CD4-positive, alpha-beta T cell treated with Interleukin-10 for 1 hour (primary cell): ENCODE results near the gene ARHGAP18.
"Not testable (repeated sequence)": the region's sequence is repeated elsewhere in the genome, so short reads cannot be mapped to it uniquely, and the experiment has no call there.

Experiments used
- DNase-seq: peaks from one replicate; pipeline ENCODE4 v3.0.0-alpha.2; 2020

Gene ARHGAP18

GRCh38 chr6:129607581-129608186 lies 102.3 kb downstream of the ARHGAP18 start:
- DNase-seq, result no peak

- DNase-seq, result no peak
These were observed 103.3 kb downstream of the ARHGAP18 start for GRCh38 chr6:129606664-129607063.

DNA sequence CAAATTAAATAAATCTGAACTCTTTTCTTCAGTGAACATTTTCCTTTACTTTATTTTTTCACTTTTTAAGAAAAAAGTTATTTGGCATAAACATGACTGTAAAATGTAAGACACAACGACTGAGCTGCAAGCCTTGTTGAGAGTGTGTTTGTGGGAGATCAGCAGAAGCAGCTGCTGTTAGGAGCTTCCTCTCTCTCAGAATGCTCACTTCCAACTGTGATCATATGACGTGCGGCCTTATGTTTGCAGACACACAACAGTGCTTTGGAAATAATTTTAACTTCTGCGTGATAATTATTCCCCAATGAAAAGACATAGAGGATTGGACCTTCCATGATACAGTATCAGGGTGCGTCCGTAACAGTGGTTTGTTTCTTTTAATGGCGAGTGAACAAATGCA lies 104.0 kb downstream of the ARHGAP18 start:
- no peak for DNase-seq

GRCh38 chr6:129605095-129605494 lies 104.9 kb downstream of the ARHGAP18 start:
- DNase-seq, result no peak

- no peak for DNase-seq
These were observed 105.7 kb downstream of the ARHGAP18 start for GRCh38 chr6:129604321-129604720.

GRCh38 chr6:129603741-129604140 lies 106.2 kb downstream of the ARHGAP18 start:
- no peak for DNase-seq

DNA sequence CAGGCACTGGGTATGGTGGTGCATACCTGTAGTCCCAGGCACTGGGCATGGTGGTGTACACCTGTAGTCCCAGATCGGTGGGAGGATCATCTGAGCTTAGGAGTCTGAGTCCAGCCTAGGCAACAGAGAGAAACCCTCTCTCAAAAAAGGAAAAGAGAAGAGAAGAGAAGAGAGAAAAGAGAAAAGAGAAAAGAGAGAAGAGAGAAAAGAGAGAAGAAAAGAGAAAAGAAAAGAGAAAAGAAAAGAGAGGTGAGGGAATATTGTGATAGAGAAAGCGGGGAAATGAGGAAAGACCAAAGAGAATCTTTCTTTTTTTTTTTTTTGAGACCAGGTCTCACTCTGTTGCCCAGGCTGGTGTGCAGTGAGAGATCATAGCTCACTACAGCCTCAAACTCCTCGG lies 108.7 kb downstream of the ARHGAP18 start:
- no peak for DNase-seq

DNA sequence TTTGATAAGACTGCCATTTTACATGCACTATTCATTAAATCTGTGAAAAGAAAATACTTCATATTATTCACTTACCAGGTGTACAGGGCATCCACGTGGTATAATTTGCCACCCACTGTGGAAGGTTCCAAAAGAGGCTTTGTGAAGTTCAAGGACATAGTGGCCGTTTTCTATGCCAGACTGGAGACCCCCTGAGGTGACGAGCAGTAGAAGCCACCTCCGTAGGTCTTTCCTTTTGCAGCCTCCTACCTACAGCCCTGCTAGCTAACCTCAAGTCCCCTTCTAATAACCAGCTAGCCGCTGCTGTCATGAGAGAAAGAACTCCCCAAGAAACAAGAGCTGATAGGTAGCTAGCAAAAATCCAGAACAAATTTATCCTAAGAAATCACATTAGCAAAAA lies 110.5 kb downstream of the ARHGAP18 start:
- no peak for DNase-seq

- DNase-seq, result peak; percentile 81
These were observed 111.5 kb downstream of the ARHGAP18 start for GRCh38 chr6:129598244-129599187.

GRCh38 chr6:129597023-129597713 lies 112.8 kb downstream of the ARHGAP18 start:
- no peak for DNase-seq

DNA sequence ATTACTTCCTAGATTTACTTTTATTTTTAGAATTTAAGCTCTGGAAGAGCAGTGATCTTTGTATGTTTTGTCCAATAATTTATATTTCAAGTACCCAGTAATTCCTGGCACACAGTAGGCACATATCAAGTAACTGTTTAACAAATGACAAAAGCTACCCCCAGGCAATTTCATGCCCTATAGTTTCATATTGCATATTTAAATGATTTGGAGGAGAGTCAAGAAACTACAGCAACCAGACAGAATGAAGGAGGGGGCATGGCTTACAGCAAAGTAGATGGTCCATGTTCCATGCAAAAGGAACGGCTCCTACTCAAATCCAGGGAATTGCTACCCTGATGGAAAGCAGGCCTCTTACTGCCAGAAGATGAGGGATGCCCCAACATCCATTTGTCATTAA lies 113.5 kb downstream of the ARHGAP18 start:
- DNase-seq, result no peak

- DNase-seq, result no peak
These were observed 116.8 kb downstream of the ARHGAP18 start for GRCh38 chr6:129593233-129593564.

GRCh38 chr6:129592516-129593232 lies 117.3 kb downstream of the ARHGAP18 start:
- no peak for DNase-seq

- DNase-seq, result no peak
These were observed 119.5 kb downstream of the ARHGAP18 start for GRCh38 chr6:129590408-129591022.

DNA sequence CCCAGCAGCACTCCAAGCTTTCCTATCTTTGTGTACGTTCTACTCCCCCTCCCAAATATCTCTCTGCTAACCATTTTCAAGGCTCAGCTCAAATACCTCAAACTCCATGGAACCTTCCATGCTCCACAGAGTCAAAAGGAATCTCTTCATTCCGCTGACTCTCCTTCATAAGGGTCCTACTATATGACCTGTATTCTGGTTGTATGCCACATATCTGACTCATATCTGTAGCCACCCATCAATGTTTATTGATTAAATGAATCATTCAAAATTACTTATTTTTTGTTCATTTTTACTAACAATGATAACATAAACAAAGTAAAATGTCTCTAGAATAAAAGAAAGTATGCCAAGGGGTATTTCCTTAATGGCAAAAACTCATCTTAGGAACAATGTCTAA lies 123.2 kb downstream of the ARHGAP18 start:
- DNase-seq, result no peak

DNA sequence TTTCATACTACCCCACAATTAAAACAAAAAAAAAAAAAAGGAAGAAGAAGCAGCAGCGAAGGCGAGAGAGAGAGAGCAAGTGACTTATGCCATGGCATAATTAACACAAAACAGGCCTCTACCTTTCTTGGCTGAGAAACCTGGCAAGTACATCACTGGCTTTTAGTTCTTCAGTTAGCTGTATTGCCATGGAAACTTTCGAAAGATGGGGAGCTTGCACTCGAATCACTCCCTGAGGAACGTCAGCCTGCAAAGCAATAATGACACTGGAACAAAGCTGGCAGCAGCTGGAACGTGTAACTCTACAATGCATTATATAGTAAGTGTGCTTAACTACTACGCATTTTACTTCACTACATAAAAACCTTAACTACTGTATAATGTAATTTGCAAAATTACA lies 126.1 kb downstream of the ARHGAP18 start:
- no peak for DNase-seq

DNA sequence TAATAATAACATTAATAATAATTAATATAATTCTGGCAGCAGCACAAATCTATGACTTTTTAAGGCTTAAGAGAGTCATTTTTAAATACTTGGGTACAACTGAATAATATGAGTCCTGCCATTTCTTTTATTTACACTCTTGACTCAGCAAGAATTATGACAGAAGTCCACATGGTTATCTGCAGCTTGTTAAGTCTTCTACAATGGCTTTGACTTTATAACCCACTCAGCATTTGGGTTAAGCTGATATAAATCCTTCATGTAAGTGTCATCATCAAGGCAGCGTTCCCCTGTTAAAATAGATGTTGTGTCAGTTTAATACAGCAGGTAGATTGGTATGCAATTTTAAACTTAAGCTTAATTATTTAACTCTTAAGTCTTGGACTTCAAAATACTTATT lies 131.7 kb downstream of the ARHGAP18 start:
- DNase-seq, result no peak

- DNase-seq, result no peak
These were observed 132.3 kb downstream of the ARHGAP18 start for GRCh38 chr6:129577691-129578090.

GRCh38 chr6:129576456-129576855 lies 133.5 kb downstream of the ARHGAP18 start:
- DNase-seq, result no peak

DNA sequence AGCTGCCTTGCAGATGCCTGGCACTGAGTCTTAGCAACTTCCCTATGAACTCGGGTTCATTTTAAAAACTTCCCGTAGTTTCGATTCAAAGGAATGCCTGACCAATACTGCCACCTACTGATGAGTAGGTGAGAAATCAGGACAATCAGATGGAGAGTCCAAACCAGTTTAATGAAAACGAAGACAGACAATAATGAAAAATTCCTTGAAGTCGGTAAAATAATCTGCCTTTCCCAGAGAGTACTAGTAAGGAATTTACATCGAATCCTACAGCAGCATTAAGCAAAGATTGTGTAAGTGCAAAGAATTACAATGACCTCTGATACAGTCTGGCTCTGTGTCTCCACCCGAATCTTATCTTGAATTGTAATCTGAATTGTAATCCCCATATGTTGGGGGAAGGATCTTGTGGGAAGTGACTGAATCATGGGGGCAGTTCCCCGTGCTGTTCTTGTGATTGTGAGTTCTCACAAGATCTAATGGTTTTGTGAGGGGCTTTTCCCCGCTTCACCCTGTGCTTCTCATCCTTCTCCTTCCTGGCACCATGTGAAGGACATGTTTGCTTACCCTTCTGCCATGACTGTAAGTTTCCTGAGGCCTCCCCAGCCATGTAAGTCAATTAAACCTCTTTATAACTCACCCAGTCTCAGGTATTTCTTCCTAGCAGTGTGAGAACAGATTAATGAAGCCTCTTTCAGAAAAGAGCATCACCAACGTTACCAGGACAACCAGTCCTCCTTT lies 134.4 kb downstream of the ARHGAP18 start:
- peak; percentile 47 for DNase-seq

GRCh38 chr6:129574605-129575004 lies 135.4 kb downstream of the ARHGAP18 start:
- DNase-seq, result not testable (repeated sequence)

GRCh38 chr6:129570929-129571328 lies 139.0 kb downstream of the ARHGAP18 start:
- DNase-seq, result not testable (repeated sequence)
